WTC11 (cell line): ENCODE results near the gene PRR5.

Experiments
- SMAD4 ChIP-seq: sonication (generic); formaldehyde crosslinking; IDR thresholded peaks from 2 replicates; pipeline ENCODE4 v1.8.0; 2022; ENCODE audit warnings: mild to moderate bottlenecking, missing genetic modification reagents
- ZNF396 ChIP-seq: fragments of 250-450 bp; sonication (Bioruptor Pico); IDR thresholded peaks from 2 replicates; pipeline ENCODE4 v1.8.0; 2021; ENCODE audit warnings: mild to moderate bottlenecking, moderate library complexity, borderline replicate concordance
- TF ChIP-seq, protein P1 (sequence below): fragments of 200-600 bp; IDR thresholded peaks from 2 replicates; pipeline ENCODE4 v1.8.0; 2022; ENCODE audit warnings: antibody characterized with exemption

DNA sequence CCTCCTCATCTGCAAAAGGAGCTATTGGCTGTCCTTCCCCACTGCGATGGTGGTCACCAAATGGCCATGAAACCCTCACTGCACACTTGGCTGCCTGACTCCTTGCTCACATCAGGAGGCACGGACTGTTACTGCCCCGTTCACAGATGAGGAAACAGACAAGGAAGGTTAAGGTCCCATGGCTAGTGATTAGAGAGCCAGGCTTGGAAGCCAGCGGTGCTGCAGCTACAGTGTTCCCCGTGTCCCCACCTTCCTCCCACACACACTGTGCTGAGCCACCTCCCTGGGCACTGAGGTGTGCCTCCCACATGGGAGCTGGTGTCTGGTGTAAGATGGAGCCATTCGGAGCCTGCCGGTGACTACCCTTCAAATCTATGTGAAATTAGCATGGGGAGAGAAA is 53.0 kb downstream of the PRR5 start:
- TF ChIP-seq SMAD4 (CRISPR knock-in tag): no peak
- TF ChIP-seq, protein P1, sequence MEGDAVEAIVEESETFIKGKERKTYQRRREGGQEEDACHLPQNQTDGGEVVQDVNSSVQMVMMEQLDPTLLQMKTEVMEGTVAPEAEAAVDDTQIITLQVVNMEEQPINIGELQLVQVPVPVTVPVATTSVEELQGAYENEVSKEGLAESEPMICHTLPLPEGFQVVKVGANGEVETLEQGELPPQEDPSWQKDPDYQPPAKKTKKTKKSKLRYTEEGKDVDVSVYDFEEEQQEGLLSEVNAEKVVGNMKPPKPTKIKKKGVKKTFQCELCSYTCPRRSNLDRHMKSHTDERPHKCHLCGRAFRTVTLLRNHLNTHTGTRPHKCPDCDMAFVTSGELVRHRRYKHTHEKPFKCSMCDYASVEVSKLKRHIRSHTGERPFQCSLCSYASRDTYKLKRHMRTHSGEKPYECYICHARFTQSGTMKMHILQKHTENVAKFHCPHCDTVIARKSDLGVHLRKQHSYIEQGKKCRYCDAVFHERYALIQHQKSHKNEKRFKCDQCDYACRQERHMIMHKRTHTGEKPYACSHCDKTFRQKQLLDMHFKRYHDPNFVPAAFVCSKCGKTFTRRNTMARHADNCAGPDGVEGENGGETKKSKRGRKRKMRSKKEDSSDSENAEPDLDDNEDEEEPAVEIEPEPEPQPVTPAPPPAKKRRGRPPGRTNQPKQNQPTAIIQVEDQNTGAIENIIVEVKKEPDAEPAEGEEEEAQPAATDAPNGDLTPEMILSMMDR: no peak
- TF ChIP-seq ZNF396 (CRISPR knock-in tag): no peak
